Body of pancreas (tissue), 4 donors: ENCODE results near the gene TNS2. TPM values are rescaled to one million over a fixed set of nuclear protein-coding genes. Genes with fewer than 3 reads are reported as not detected.

Source experiments
- ATAC-seq: fragments of 150-250 bp; one replicate; pipeline ENCODE4 v1.9.1; 2016
- DNase-seq, 4 donors: peaks; one replicate each; pipeline ENCODE4 v3.0.0-alpha.2; 2019
- H3K27ac ChIP-seq, 4 donors: fragments of 200-600 bp; sonication (generic); 1 replicate in 3 of 4; 2 replicates in 1 of 4; pipeline versions ENCODE4 v1.5.1 to v1.6.1; 2016 to 2019; ENCODE audit warnings: mild to moderate bottlenecking in 1 of 4, mixed read lengths in 1 of 4, moderate library complexity in 1 of 4
- H3K27me3 ChIP-seq, 2 donors: fragments of 200-600 bp; sonication (generic); one replicate each; pipeline ENCODE4 v1.6.0; 2016; ENCODE audit warnings: mild to moderate bottlenecking in 1 of 2
- H3K36me3 ChIP-seq, 2 donors: fragments of 200-600 bp; sonication (generic); replicated peaks in 1 of 2; 2 replicates each; pipeline ENCODE4 v1.5.1; 2016; ENCODE audit warnings: low read depth in 2 of 2; ENCODE audit not compliant: insufficient read depth in 1 of 2
- H3K4me1 ChIP-seq: fragments of 200-600 bp; sonication (generic); one replicate; pipeline ENCODE4 v1.6.0; 2016
- H3K4me3 ChIP-seq, 2 donors: fragments of 200-600 bp; sonication (generic); 1 replicate in 1 of 2; 2 replicates in 1 of 2; pipeline ENCODE4 v1.5.1; 2016 to 2019
- H3K9me3 ChIP-seq, 3 donors: fragments of 200-600 bp; sonication (generic); 1 replicate in 2 of 3; 2 replicates in 1 of 3; pipeline ENCODE4 v1.5.1; 2016
- POLR2A ChIP-seq, 3 donors: fragments of 450-650 bp; IDR thresholded peaks; one replicate each; pipeline ENCODE4 v1.6.1; 2016; ENCODE audit warnings: antibody characterized with exemption in 3 of 3, mild to moderate bottlenecking in 2 of 3
- WGBS, 2 donors: methylation state at CpG; one replicate each; pipeline ENCODE4 v1.1.5; 2017; 5-methylcytosine and 5-hydroxymethylcytosine counted together
- intact Hi-C: fragments of 100-400 bp; cut with DNase I; formaldehyde crosslinking; loops from one replicate; pipeline ENCODE4 v1.15.1; 2023
- total RNA-seq, 2 donors: library from RNA; depleted of rRNA; stranded (reverse); fragments of >200 nt; gene quantifications; one replicate each; pipeline ENCODE4 v1.1.0, GENCODE V29; 2016
- TF ChIP-seq, protein P1 (sequence below), 7 experiments: fragments of 450-650 bp in 4 of 7; fragments of 200-600 bp in 3 of 7; sonication (generic) in 3 of 7; IDR thresholded peaks; one replicate each; pipeline ENCODE4 v1.5.1; 2016 to 2019; ENCODE audit warnings: antibody characterized with exemption in 7 of 7

TNS2 gene
- total RNA-seq, 2 donors from 2014 or later: 75.5 to 113 TPM

DNA sequence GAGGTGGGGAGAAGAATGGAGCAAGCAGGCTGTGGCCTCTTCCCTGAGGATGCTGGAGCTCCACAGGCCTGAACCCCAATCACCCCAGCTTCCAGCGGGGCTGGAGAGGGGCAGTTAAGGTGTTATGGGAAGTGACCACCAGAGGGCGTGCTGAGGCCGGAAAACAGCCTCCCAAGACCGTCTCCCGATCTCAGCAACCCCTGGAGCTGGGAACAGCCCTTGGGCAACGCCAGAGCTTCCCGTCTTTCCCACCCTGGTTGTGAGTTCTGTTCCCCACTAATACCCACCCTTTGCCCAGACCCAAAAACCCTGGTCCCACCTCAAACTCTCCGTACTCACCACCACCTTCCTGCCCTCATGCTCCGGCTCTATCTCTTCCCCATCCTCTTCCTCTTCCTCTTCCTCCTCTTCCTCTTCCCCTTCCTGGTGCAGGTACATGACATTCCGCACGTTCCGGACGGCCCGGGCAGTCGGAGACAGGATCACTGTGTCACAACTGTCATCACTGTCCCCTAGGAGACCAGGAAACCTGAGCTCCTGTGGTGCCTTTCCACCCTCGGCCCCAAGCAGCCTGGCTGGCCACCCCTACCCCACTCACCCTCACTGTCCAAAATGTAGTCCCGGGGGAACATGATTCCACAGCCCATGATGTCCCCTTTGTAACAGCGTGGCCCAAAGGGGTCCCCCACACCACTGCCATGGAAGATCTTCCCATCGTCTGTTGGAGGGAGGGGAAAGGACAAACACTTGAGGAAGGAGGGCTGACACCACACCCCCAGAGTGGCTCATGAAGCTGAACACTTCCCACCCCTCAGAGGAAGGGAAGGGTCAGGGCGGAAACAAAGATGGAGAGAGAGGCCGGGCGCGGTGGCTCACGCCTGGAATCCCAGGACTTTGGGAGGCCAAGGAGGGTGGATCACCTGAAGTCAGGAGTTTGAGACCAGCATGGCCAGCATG lies 16.4 kb downstream of the TNS2 start:
- Histone ChIP-seq H3K4me1 (peaks cover 15% of the 10 kb centered on the region), H3K36me3 (peaks cover 0 to 19% of the 10 kb centered on the region in 2 donors)
- peak in 1 of 3 donors; percentile 19 for TF ChIP-seq POLR2A (IDR thresholded peaks at IDR 0.05)
- TF ChIP-seq, protein P1, sequence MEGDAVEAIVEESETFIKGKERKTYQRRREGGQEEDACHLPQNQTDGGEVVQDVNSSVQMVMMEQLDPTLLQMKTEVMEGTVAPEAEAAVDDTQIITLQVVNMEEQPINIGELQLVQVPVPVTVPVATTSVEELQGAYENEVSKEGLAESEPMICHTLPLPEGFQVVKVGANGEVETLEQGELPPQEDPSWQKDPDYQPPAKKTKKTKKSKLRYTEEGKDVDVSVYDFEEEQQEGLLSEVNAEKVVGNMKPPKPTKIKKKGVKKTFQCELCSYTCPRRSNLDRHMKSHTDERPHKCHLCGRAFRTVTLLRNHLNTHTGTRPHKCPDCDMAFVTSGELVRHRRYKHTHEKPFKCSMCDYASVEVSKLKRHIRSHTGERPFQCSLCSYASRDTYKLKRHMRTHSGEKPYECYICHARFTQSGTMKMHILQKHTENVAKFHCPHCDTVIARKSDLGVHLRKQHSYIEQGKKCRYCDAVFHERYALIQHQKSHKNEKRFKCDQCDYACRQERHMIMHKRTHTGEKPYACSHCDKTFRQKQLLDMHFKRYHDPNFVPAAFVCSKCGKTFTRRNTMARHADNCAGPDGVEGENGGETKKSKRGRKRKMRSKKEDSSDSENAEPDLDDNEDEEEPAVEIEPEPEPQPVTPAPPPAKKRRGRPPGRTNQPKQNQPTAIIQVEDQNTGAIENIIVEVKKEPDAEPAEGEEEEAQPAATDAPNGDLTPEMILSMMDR (IDR thresholded peaks at IDR 0.05): peak; percentile 75 to 92 (median 86)

DNA sequence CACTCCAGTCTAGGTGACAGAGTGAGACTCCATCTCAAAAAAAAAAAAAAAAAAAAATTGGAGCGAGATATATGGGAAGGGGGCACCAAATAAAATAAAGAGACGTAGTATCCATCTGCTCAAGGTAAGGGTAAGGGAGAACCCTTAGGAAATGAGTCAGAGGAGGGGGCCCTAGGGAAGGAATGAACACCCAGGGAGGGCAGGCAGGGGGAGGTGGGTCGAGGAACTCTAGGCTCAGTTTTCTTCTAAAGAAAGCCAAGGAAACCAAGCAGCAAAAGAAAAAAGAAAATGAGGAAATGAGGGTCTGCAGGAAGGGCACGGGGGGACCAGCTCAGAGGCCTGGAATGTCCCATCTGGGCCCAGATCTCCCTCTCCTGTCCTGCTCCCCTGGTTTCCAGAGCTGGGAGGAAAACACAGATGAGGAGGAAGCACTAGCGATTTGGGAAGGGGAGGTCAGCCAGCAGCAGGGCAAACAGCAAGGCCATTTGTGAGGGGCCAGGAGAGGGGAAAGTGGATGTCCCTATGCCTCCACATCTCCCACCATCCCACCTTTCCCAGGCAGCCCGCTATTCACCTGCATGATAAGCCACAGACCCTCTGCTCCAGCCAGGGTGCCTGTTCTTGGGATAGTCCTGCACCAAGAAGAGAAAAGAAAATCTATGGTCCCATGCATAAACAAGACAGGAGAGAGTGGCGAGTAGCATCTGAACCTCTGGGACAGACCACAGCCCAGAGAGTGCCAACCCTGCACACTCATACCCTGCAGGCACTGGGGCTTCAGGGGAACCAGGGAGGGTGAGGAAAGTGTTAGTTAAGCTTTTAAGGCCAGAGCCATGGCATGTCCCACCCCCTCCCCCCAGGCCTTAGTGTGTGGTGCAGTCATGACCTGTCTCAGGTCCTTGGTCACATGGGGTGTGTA lies 17.5 kb downstream of the TNS2 start:
- Histone ChIP-seq H3K4me3 (no peak overlapping the region), H3K9me3 (no peaks in the 10 kb centered on the region), H3K36me3 (peaks cover 0 to 19% of the 10 kb centered on the region in 2 donors), H3K27me3 (no peaks in the 10 kb centered on the region), H3K27ac (no peak overlapping the region), H3K4me1 (peaks cover 5% of the 10 kb centered on the region)
- ATAC-seq (no peak), DNase-seq (no peak)
- WGBS, 2 donors: 79 to 88% methylated on average over 7 of the region's 7 CpGs
- intact Hi-C loops: loop anchor here (5.0 to 10.0 kb wide), 2 partner anchors 35 to 127 kb away; partner anchors contain the start of gene SOAT2
- TF ChIP-seq, protein P1 (IDR thresholded peaks at IDR 0.05): no peak
- no peak for TF ChIP-seq POLR2A (IDR thresholded peaks at IDR 0.05)

More for the DNA sequence above, 16.4 kb downstream of the TNS2 start:
- H3K27ac ChIP-seq: peak overlapping the region in 3 of 4 donors; percentile 20 to 55 (median 45)
- H3K27me3 ChIP-seq: no peaks in the 10 kb centered on the region
- WGBS, 2 donors: 39 to 48% methylated on average over 23 of the region's 24 CpGs
- no peaks in the 10 kb centered on the region for H3K9me3 ChIP-seq
- intact Hi-C loops: loop anchor here (5.0 to 10.0 kb wide), 2 partner anchors 36 to 129 kb away; partner anchors contain the start of gene SOAT2
- DNase-seq (peak; percentile 80 to 84 (median 83)), ATAC-seq (peak; percentile 63)
- H3K4me3 ChIP-seq: no peak overlapping the region

DNA sequence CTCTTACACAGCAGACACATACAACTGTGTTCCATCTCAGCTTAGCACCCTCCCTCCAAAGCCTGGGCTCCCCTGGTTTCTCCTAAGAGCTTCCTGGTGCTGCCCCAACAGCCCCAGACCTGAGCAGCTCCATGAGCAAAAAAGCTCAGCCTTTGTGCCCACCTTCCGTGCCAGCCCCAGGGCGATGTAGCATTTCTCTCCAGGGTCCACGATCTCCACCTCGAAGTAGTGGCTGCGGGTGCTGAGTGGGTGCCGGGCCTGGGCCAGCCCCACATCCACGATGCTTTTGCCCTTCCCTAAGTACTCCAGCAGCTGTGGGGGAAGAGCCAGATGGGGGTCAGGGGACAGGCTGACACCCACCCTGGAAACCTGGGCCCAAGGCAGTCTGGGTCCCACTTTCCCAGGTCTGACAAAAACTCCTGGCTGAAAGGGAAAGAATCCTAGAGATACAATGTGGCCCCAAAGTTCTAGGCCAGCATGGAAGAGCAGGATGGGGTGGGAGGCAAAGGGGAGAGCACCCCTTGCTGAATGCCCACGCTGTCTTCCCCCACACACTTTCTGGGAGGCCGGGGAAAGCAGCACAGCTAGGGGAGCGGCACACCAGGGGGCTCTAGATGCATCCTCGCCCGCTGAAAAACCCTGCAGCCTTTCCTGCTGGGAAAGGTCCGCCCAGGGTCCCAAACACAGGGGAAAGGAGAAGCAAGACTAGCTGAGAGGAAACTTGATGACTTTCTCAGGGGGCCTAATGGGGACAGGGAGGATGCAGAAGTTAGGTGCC lies 18.3 kb downstream of the TNS2 start:
- Histone ChIP-seq H3K4me3 (no peak overlapping the region), H3K9me3 (no peaks in the 10 kb centered on the region), H3K27ac (no peak overlapping the region), H3K4me1 (no peaks in the 10 kb centered on the region), H3K27me3 (no peaks in the 10 kb centered on the region), H3K36me3 (peaks cover 0 to 22% of the 10 kb centered on the region in 2 donors)
- intact Hi-C loops: loop anchor here (5.0 to 10.0 kb wide), 2 partner anchors 34 to 127 kb away; partner anchors contain the start of gene SOAT2
- DNase-seq: no peak
- ATAC-seq: no peak
- WGBS, 2 donors: 84 to 95% methylated on average over 13 of the region's 13 CpGs
- no peak for TF ChIP-seq POLR2A (IDR thresholded peaks at IDR 0.05)
- TF ChIP-seq, protein P1 (IDR thresholded peaks at IDR 0.05): no peak
